NOMO-1 treated with DMSO at 0.1 percent for 48 hours (cell line): ENCODE measurements around the gene TGFBR2.

Experiments used
- DNase-seq: peaks from one replicate; lab custom pipeline; 2025; ENCODE audit not compliant: unreplicated experiment; lab: John Stamatoyannopoulos, UW

The TGFBR2 gene

GRCh38 chr3:30606301-30607031, at the start of gene TGFBR2:
TSS of gene TGFBR2 (plus strand) at chr3:30606601. CDS start at chr3:30606884, 283 bp downstream.
- peak; percentile 90 for DNase-seq

GRCh38 chr3:30557746-30558303, 48.6 kb upstream of the TGFBR2 start:
- no peak for DNase-seq

GRCh38 chr3:30563956-30564355, 42.4 kb upstream of the TGFBR2 start:
- no peak for DNase-seq

GRCh38 chr3:30567139-30567753, 39.2 kb upstream of the TGFBR2 start:
- DNase-seq = no peak

- no peak for DNase-seq
Observed at GRCh38 chr3:30576946-30577345, 29.5 kb upstream of the TGFBR2 start.

GRCh38 chr3:30577788-30578187, 28.6 kb upstream of the TGFBR2 start:
- no peak for DNase-seq

GRCh38 chr3:30578479-30578878, 27.9 kb upstream of the TGFBR2 start:
- peak; percentile 67 for DNase-seq

GRCh38 chr3:30578986-30579579, 27.3 kb upstream of the TGFBR2 start:
- DNase-seq = no peak

GRCh38 chr3:30581067-30581585, 25.3 kb upstream of the TGFBR2 start:
- DNase-seq = no peak

GRCh38 chr3:30581982-30582381, 24.4 kb upstream of the TGFBR2 start:
- DNase-seq = no peak

- no peak for DNase-seq
Observed at GRCh38 chr3:30583973-30584372, 22.4 kb upstream of the TGFBR2 start.

- no peak for DNase-seq
Observed at GRCh38 chr3:30585654-30586053, 20.7 kb upstream of the TGFBR2 start.

GRCh38 chr3:30586096-30586805, 20.1 kb upstream of the TGFBR2 start:
- DNase-seq = peak; percentile 41

- DNase-seq = no peak
Observed at GRCh38 chr3:30586806-30587486, 19.5 kb upstream of the TGFBR2 start.

- no peak for DNase-seq
Observed at GRCh38 chr3:30587904-30588303, 18.5 kb upstream of the TGFBR2 start.

GRCh38 chr3:30596152-30596551, 10.2 kb upstream of the TGFBR2 start:
- no peak for DNase-seq

- peak; percentile 7 for DNase-seq
Observed at GRCh38 chr3:30597131-30597768, 9.2 kb upstream of the TGFBR2 start.

GRCh38 chr3:30597769-30598134, 8.6 kb upstream of the TGFBR2 start:
- no peak for DNase-seq

- no peak for DNase-seq
Observed at GRCh38 chr3:30598668-30599545, 7.5 kb upstream of the TGFBR2 start.
